Activated CD8-positive, alpha-beta memory T cell treated with anti-CD3 and anti-CD28 coated beads for 1 hour (primary cell): Measurements from ENCODE around the gene FURIN.
"Not testable (repeated sequence)": the region's sequence is repeated elsewhere in the genome, so short reads cannot be mapped to it uniquely, and the experiment has no call there.

Source experiments
- DNase-seq, 2 donors: peaks; one replicate each; pipeline ENCODE4 v3.0.0-alpha.2; 2020; ENCODE audit warnings: low read depth in 1 of 2; ENCODE audit errors: extremely low read depth in 1 of 2

Gene FURIN

GRCh38 chr15:90881978-90882721, 13.8 kb downstream of the FURIN start:
- no peak for DNase-seq

- DNase-seq, result no peak
Measured at GRCh38 chr15:90882781-90883525, 14.6 kb downstream of the FURIN start.

GRCh38 chr15:90883526-90883975, 15.2 kb downstream of the FURIN start:
- DNase-seq, result no peak

- no peak for DNase-seq
Measured at GRCh38 chr15:90883976-90884718, 15.8 kb downstream of the FURIN start, which contains the start of gene FES. Gene FES, plus strand, starts transcription at chr15:90884504. Its CDS starts 542 bp downstream, at chr15:90885046.

- no peak for DNase-seq
Measured at GRCh38 chr15:90884719-90885431, 16.5 kb downstream of the FURIN start.

- DNase-seq, result peak; percentile 50 to 72
Measured at GRCh38 chr15:90885432-90886290, 17.3 kb downstream of the FURIN start.

- no peak for DNase-seq
Measured at GRCh38 chr15:90886291-90886614, 17.9 kb downstream of the FURIN start.

- no peak for DNase-seq
Measured at GRCh38 chr15:90887037-90887481, 18.7 kb downstream of the FURIN start.

- no peak for DNase-seq
Measured at GRCh38 chr15:90889313-90889730, 20.9 kb downstream of the FURIN start.

- no peak for DNase-seq
Measured at GRCh38 chr15:90889736-90890456, 21.5 kb downstream of the FURIN start.

- no peak for DNase-seq
Measured at GRCh38 chr15:90890839-90891238, 22.5 kb downstream of the FURIN start.

GRCh38 chr15:90891346-90891949, 23.1 kb downstream of the FURIN start:
- no peak for DNase-seq

GRCh38 chr15:90892023-90892422, 23.6 kb downstream of the FURIN start:
- no peak for DNase-seq

- DNase-seq, result no peak
Measured at GRCh38 chr15:90892498-90893174, 24.2 kb downstream of the FURIN start.

- DNase-seq, result no peak
Measured at GRCh38 chr15:90893175-90894090, 25.0 kb downstream of the FURIN start.

GRCh38 chr15:90895571-90896117, 27.3 kb downstream of the FURIN start:
- DNase-seq, result no peak

- not testable (repeated sequence) for DNase-seq
Measured at GRCh38 chr15:90897131-90897655, 28.8 kb downstream of the FURIN start.
